Erythroblast (primary cell): ENCODE measurements around the gene AP1B1.

Source experiments
- GATA1 ChIP-seq: IDR thresholded peaks from 2 replicates; pipeline ENCODE4 v1.6.1; 2011; ENCODE audit warnings: low read depth, mild to moderate bottlenecking, control low read depth, low read length, moderate library complexity
- POLR2A ChIP-seq: IDR thresholded peaks from 2 replicates; pipeline ENCODE4 v1.6.1; 2011; ENCODE audit warnings: mild to moderate bottlenecking, low read length

DNA sequence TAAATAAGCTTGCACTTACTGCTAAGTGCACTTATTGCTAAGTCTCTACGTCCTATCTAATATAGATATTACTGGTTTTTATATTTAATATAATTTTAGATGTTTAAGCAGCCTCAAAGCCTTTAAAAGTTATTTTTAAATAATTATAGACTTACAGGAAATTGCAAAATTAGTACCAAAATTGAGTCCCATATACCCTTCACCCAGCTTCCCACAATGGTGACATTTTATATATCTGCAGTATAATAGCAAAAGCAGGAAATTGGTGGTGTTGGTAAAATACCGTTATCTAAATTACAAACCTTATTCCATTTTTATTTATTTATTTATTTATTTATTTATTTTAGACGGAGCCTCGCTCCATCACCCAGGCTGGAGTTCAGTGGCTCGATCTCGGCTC is 1.9 kb upstream of the AP1B1 start:
- no peak for TF ChIP-seq POLR2A
- no peak for TF ChIP-seq GATA1
